ENCODE results near the gene OR1N1. TPM values are rescaled to one million over a fixed set of nuclear protein-coding genes. Genes with fewer than 3 reads are reported as not detected.

The OR1N1 gene
- total RNA-seq, 1 donor from 2014 or later, result not detected

DNA sequence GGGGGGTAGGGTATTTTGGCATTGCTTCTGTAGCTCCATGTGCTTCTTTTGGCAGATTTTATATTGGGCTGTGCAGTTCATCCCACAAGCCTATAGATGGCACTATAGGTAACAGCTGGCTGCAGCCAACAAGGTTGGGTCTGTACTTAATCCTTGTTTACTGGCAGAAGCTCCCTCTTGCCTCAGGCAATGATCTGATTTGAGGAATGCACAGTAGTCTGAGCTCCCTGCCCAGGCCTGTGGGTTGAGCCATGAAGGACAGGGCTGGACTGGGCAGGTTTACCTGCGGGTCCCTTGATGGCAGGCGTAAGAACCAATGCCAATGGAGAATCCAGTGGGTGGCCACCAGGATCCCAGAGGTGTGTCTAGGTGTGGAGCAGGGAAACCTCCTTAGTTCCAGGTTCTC, 28.2 kb downstream of the OR1N1 start:
- peaks cover 76% of the 10 kb centered on the region for H3K9me3 Mint-ChIP-seq
- H3K4me1 Mint-ChIP-seq, result no peaks in the 10 kb centered on the region
- H3K27ac Mint-ChIP-seq, result no peak overlapping the region
- no peak for DNase-seq (ENCODE audit: low spot score in 2 of 2, unreplicated experiment in 2 of 2)
- no peaks in the 10 kb centered on the region for H3K36me3 Mint-ChIP-seq
- TF ChIP-seq, protein P1, sequence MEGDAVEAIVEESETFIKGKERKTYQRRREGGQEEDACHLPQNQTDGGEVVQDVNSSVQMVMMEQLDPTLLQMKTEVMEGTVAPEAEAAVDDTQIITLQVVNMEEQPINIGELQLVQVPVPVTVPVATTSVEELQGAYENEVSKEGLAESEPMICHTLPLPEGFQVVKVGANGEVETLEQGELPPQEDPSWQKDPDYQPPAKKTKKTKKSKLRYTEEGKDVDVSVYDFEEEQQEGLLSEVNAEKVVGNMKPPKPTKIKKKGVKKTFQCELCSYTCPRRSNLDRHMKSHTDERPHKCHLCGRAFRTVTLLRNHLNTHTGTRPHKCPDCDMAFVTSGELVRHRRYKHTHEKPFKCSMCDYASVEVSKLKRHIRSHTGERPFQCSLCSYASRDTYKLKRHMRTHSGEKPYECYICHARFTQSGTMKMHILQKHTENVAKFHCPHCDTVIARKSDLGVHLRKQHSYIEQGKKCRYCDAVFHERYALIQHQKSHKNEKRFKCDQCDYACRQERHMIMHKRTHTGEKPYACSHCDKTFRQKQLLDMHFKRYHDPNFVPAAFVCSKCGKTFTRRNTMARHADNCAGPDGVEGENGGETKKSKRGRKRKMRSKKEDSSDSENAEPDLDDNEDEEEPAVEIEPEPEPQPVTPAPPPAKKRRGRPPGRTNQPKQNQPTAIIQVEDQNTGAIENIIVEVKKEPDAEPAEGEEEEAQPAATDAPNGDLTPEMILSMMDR (IDR thresholded peaks at IDR 0.05; ENCODE audit: unreplicated experiment), result no peak
- no peak overlapping the region for H3K4me3 Mint-ChIP-seq
- no peaks in the 10 kb centered on the region for H3K27me3 Mint-ChIP-seq (ENCODE audit: low read depth)

DNA sequence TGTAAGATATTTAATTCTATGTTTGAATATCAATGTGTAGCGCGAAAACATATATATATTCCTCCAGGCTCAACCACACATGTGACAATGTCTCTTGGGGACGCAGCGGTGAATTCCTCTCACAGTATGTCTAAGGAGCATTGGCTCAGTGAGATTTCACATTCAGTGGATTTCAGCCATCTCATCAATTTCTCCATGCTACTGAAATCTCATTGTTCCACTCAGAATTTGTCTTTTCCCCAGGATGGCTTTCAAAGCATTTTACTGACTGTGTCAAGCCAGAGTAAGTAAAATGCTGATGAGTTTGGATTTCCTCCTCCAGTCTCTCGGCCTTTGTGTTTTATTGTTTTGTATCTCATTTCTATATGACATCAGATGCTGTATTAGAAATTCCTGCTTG, 48.0 kb downstream of the OR1N1 start:
- DNase-seq (ENCODE audit: low spot score in 2 of 2, unreplicated experiment in 2 of 2), result no peak
- TF ChIP-seq, protein P1 (IDR thresholded peaks at IDR 0.05; ENCODE audit: unreplicated experiment), result no peak
- no peak overlapping the region for H3K4me3 Mint-ChIP-seq
- H3K9me3 Mint-ChIP-seq, result peaks cover 68% of the 10 kb centered on the region
- no peaks in the 10 kb centered on the region for H3K36me3 Mint-ChIP-seq
- H3K27me3 Mint-ChIP-seq (ENCODE audit: low read depth), result no peaks in the 10 kb centered on the region
- no peak overlapping the region for H3K27ac Mint-ChIP-seq
- no peaks in the 10 kb centered on the region for H3K4me1 Mint-ChIP-seq

DNA sequence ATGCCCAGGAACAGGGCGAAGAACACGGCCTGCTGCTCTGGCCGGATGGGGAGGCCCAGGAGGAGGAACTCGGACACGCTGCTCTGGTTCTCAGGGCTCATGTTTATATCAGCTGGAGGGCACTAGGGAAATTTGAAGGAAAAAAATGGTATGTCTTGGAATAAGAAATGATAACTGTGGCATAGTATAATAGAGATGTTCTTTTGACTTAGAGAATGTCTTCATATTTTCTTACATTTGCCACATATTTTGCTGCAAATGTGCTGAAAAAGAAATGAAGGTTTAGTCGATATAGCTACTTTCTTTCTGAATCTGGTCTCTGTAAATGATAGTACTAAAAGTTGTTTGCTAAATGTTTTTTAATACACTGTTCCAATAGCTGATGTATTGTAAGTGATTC, 49.3 kb downstream of the OR1N1 start, which contains the start of gene OR1J1:
TSS of gene OR1J1 (minus strand) at position 101 of the 400 bp plus-strand sequence. CDS start at position 101, 0 bp downstream.
- H3K4me1 Mint-ChIP-seq, result no peaks in the 10 kb centered on the region
- TF ChIP-seq, protein P1 (IDR thresholded peaks at IDR 0.05; ENCODE audit: unreplicated experiment), result no peak
- no peaks in the 10 kb centered on the region for H3K36me3 Mint-ChIP-seq
- H3K9me3 Mint-ChIP-seq, result peaks cover 77% of the 10 kb centered on the region
- no peaks in the 10 kb centered on the region for H3K27me3 Mint-ChIP-seq (ENCODE audit: low read depth)
- no peak for DNase-seq (ENCODE audit: low spot score in 2 of 2, unreplicated experiment in 2 of 2)
- H3K4me3 Mint-ChIP-seq, result no peak within 1 kb of the TSS
- H3K27ac Mint-ChIP-seq, result no peak within 1 kb of the TSS

DNA sequence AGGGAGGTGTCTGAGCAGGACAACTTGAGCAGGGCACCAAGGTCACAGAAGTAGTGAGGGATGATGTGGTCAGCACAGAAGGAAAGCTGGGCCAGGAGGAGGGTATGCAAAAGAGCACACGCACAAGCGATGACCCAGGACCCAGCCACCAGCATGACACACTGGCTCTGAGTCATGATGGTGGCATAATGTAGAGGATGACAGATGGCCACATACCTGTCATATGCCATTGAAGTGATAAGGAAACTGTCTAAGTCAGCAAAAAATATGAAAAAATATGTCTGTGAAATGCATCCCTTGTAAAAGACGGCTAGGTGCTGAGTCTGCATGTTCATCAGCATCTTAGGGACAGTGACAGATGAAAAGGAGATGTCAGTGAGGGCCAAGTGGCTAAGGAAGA, 49.7 kb downstream of the OR1N1 start:
- no peak for DNase-seq (ENCODE audit: low spot score in 2 of 2, unreplicated experiment in 2 of 2)
- H3K9me3 Mint-ChIP-seq, result peaks cover 77% of the 10 kb centered on the region
- H3K27me3 Mint-ChIP-seq (ENCODE audit: low read depth), result no peaks in the 10 kb centered on the region
- H3K4me3 Mint-ChIP-seq, result no peak overlapping the region
- no peak overlapping the region for H3K27ac Mint-ChIP-seq
- H3K4me1 Mint-ChIP-seq, result no peaks in the 10 kb centered on the region
- no peaks in the 10 kb centered on the region for H3K36me3 Mint-ChIP-seq
- TF ChIP-seq, protein P1 (IDR thresholded peaks at IDR 0.05; ENCODE audit: unreplicated experiment), result no peak

Other genes starting within 250 kb of the OR1N1 start
- gene PTGS1, start 156.3 kb downstream of the OR1N1 start, total RNA-seq, result 8.0 to 9.2 TPM (median 8.2 TPM) in 3 replicates
- not detected in 3 replicates for gene OR1J1, start 49.4 kb downstream of the OR1N1 start, total RNA-seq
- gene OR1J2, start 16.5 kb downstream of the OR1N1 start, total RNA-seq, result not detected in 3 replicates
- gene OR1J4, start 8.2 kb downstream of the OR1N1 start, total RNA-seq, result not detected in 3 replicates
- gene OR1N2, start 25.8 kb upstream of the OR1N1 start, total RNA-seq, result not detected in 3 replicates
- gene OR1L8, start 56.1 kb upstream of the OR1N1 start, total RNA-seq, result 0.13 TPM in 1 of 3 replicates, not detected in the others
- not detected in 3 replicates for gene OR1Q1, start 87.4 kb upstream of the OR1N1 start, total RNA-seq
- not detected in 3 replicates for gene OR1B1, start 130.3 kb upstream of the OR1N1 start, total RNA-seq
- not detected in 3 replicates for gene OR1L1, start 134.4 kb upstream of the OR1N1 start, total RNA-seq
- gene OR1L3, start 147.8 kb upstream of the OR1N1 start, total RNA-seq, result not detected in 3 replicates
- not detected in 3 replicates for gene OR1L4, start 196.7 kb upstream of the OR1N1 start, total RNA-seq
- gene OR1L6, start 215.0 kb upstream of the OR1N1 start, total RNA-seq, result not detected in 3 replicates

Data from mesothelial cell of epicardium (in vitro differentiated cells).